Activated CD8-positive, alpha-beta T cell treated with anti-CD3 and anti-CD28 coated beads for 36 hours (primary cell): ENCODE measurements around the gene SP7. TPM values are rescaled to one million over a fixed set of nuclear protein-coding genes. Genes with fewer than 3 reads are reported as not detected.
A peak's percentile ranks its signal among the peaks of the same experiment; 100 is the strongest.

Experiments used
- ATAC-seq: fragments of 200-7000 bp; cut with Tn5 transposase; one replicate; pipeline ENCODE4 v1.10.0; 2021; ENCODE audit warnings: mild to moderate bottlenecking, moderate library complexity
- CTCF ChIA-PET: fragments of 350-600 bp; sonication (Branson Sonifier 250); formaldehyde crosslinking; loops from one replicate; lab custom pipeline; 2021; ENCODE audit warnings: antibody characterized with exemption; lab: Charles Lee
- POLR2A ChIA-PET: fragments of 350-600 bp; sonication (Branson Sonifier 250); formaldehyde crosslinking; loops from one replicate; lab custom pipeline; 2021; ENCODE audit warnings: antibody characterized with exemption; lab: Charles Lee
- DNase-seq: peaks from one replicate; pipeline ENCODE4 v3.0.0-alpha.2; 2020
- H3K27ac Mint-ChIP-seq: one replicate; pipeline ENCODE4 v1.8.0; 2021; ENCODE audit warnings: mild to moderate bottlenecking, mixed read lengths
- H3K27me3 Mint-ChIP-seq: one replicate; pipeline ENCODE4 v1.8.0; 2021; ENCODE audit warnings: mixed read lengths
- H3K36me3 Mint-ChIP-seq: one replicate; pipeline ENCODE4 v1.8.0; 2021; ENCODE audit warnings: low read depth, mixed read lengths
- H3K4me1 Mint-ChIP-seq: one replicate; pipeline ENCODE4 v1.8.0; 2021; ENCODE audit warnings: low read depth, mixed read lengths
- H3K4me3 Mint-ChIP-seq: one replicate; pipeline ENCODE4 v1.8.0; 2021; ENCODE audit warnings: mild to moderate bottlenecking, moderate library complexity, mixed read lengths
- H3K9me3 Mint-ChIP-seq: one replicate; pipeline ENCODE4 v1.8.0; 2021; ENCODE audit warnings: mixed read lengths
- intact Hi-C: fragments of 100-400 bp; cut with micrococcal nuclease; formaldehyde crosslinking; loops from one replicate; pipeline ENCODE4 v1.10.0; 2022
- total RNA-seq, 2 experiments: library from RNA; stranded (reverse); gene quantifications; one replicate each; pipeline ENCODE4 v1.2.3, GENCODE V29; 2021
- TF ChIP-seq, protein P1 (sequence below): fragments of 200-600 bp; IDR thresholded peaks from one replicate; pipeline ENCODE4 v1.8.0; 2022; ENCODE audit warnings: antibody characterized with exemption, mild to moderate bottlenecking

The SP7 gene
- total RNA-seq, 2 experiments from 2014 or later = not detected

DNA sequence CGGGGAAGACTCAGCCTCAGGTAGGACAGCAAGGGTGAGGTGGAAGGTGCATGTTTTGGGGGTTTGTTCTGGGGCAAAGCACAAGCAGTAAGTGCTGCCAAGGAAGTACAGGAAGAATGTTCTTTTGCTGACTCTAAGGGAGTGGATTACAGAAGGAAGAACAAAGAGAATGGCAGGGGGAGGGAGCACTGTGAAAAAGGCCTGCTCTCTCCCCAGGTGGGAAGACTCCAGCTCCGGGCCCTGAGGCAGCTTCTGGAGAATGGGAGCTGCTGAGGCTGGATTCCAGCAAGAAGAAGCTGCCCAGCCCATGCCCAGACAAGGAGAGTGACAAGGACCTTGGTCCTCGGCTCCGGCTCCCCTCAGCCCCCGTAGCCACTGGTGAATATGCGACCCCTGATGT lies 47.8 kb downstream of the SP7 start:
- ChIA-PET POLR2A (interaction anchor here (1.1 kb wide), 1 partner anchor 19 kb away, joined by 3 read pairs; no protein-coding TSS in a partner anchor), CTCF (interaction anchor here (0.6 to 8.1 kb wide), 12 partner anchors 8 to 240 kb away, joined by 3 to 130 read pairs (median 4); partner anchors contain the start of genes AAAS, ESPL1 and MYG1)
- no peak for DNase-seq
- H3K36me3 Mint-ChIP-seq = peaks cover 65% of the 10 kb centered on the region
- no peaks in the 10 kb centered on the region for H3K9me3 Mint-ChIP-seq
- H3K27me3 Mint-ChIP-seq = no peaks in the 10 kb centered on the region
- TF ChIP-seq, protein P1, sequence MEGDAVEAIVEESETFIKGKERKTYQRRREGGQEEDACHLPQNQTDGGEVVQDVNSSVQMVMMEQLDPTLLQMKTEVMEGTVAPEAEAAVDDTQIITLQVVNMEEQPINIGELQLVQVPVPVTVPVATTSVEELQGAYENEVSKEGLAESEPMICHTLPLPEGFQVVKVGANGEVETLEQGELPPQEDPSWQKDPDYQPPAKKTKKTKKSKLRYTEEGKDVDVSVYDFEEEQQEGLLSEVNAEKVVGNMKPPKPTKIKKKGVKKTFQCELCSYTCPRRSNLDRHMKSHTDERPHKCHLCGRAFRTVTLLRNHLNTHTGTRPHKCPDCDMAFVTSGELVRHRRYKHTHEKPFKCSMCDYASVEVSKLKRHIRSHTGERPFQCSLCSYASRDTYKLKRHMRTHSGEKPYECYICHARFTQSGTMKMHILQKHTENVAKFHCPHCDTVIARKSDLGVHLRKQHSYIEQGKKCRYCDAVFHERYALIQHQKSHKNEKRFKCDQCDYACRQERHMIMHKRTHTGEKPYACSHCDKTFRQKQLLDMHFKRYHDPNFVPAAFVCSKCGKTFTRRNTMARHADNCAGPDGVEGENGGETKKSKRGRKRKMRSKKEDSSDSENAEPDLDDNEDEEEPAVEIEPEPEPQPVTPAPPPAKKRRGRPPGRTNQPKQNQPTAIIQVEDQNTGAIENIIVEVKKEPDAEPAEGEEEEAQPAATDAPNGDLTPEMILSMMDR = no peak
- ATAC-seq = no peak
- intact Hi-C loops = loop anchor here (5.0 kb wide), 1 partner anchor 76 kb away; no protein-coding TSS in a partner anchor
- H3K4me1 Mint-ChIP-seq = peaks cover 17% of the 10 kb centered on the region
- no peak overlapping the region for H3K4me3 Mint-ChIP-seq
- H3K27ac Mint-ChIP-seq = no peak overlapping the region

DNA sequence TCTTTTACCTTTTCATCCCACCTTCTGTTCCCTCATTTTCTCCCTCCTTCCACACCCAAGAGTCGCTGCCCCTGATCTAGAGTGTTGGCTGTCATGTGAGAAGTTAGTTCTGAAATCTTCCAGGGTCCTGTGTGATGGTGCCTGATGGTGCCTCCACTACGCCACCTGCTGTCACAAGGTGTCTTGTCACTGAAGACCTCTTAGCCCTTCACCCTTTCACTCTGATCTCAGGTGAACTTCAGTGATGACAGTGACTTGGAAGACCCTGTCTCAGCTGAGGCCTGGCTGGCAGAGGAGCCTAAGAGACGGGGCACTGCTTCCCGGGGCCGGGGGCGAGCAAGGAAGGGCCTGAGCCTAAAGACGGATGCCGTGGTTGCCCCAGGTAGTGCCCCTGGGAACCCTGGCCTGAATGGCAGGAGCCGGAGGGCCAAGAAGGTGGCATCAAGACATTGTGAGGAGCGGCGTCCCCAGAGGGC lies 48.4 kb downstream of the SP7 start:
- Mint-ChIP-seq H3K4me3 (no peak overlapping the region), H3K9me3 (no peaks in the 10 kb centered on the region), H3K27ac (no peak overlapping the region)

DNA sequence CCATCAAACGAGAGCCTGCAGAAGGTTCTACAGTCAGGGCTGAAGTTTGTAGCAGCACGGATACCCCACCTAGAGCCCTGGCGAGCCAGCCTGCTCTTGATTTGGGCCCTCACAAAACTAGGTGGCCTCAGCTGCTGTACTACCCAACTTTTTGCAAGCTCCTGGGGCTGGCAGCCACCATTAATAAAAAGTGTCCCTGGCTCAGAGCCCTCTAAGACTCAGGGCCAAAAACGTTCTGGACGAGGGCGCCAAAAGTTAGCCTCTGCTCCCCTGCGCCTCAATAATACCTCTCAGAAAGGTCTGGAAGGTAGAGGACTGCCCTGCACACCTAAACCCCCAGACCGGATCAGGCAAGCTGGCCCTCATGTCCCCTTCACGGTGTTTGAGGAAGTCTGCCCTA lies 49.7 kb downstream of the SP7 start:
- no peak overlapping the region for H3K27ac Mint-ChIP-seq
- ChIA-PET POLR2A (interaction anchor here (0.8 to 1.5 kb wide), 2 partner anchors 8 to 19 kb away, joined by 3 read pairs; no protein-coding TSS in a partner anchor), CTCF (interaction anchor here (0.7 to 8.1 kb wide), 11 partner anchors 9 to 127 kb away, joined by 3 to 130 read pairs (median 4); partner anchors contain the start of genes ESPL1 and PFDN5)
- H3K4me1 Mint-ChIP-seq = peaks cover 17% of the 10 kb centered on the region
- no peak for ATAC-seq
- H3K27me3 Mint-ChIP-seq = no peaks in the 10 kb centered on the region
- intact Hi-C loops = loop anchor here (5.0 kb wide), 1 partner anchor 74 kb away; no protein-coding TSS in a partner anchor
- TF ChIP-seq, protein P1 = no peak
- peaks cover 65% of the 10 kb centered on the region for H3K36me3 Mint-ChIP-seq
- no peak overlapping the region for H3K4me3 Mint-ChIP-seq
- DNase-seq = no peak
- H3K9me3 Mint-ChIP-seq = no peaks in the 10 kb centered on the region

More for the DNA sequence above, 48.4 kb downstream of the SP7 start:
- intact Hi-C loops = loop anchor here (5.0 kb wide), 1 partner anchor 75 kb away; no protein-coding TSS in a partner anchor
- ChIA-PET CTCF (interaction anchor here (0.6 to 8.1 kb wide), 13 partner anchors 9 to 207 kb away, joined by 3 to 130 read pairs (median 4); partner anchors contain the start of genes ESPL1 and MYG1), POLR2A (interaction anchor here (1.1 to 1.5 kb wide), 2 partner anchors 19 to 20 kb away, joined by 3 read pairs; no protein-coding TSS in a partner anchor)
- TF ChIP-seq, protein P1 = peak; percentile 57
- Mint-ChIP-seq H3K4me1 (peaks cover 17% of the 10 kb centered on the region), H3K36me3 (peaks cover 65% of the 10 kb centered on the region), H3K27me3 (no peaks in the 10 kb centered on the region)
- ATAC-seq (peak; percentile 85), DNase-seq (peak; percentile 80)

DNA sequence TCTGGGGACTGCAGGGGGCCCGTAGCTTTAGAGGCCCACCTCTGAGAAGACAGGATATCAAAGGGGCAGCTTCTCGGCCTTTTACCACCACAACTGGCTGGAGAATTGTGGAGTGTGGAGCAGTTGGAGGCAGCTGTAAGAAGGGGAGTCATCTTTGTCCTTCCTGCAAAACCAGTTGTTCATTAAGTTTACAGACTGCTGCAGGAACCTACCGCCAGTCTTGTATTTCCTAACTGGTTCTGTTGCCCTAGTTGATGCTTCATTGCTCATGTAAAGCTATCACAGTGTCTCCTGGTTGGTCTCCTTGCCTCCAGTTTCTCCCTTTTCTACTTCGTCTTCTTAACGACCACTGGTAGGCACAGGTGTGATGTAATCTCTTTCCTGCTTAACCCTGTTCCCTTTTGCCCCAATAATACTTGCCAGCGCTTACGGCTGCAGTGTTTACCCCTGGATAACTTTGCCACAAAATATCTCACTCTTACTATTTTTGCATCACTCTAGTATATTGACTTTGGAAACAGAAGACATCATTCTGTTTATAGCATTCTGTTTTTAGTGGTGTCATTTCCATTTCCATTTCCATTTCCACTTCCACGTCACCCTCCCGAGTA lies 56.2 kb downstream of the SP7 start:
- ATAC-seq (no peak), DNase-seq (no peak)
- CTCF ChIA-PET = interaction anchor here (1.1 to 3.0 kb wide), 3 partner anchors 12 to 214 kb away, joined by 3 to 13 read pairs (median 5); partner anchors contain the start of gene ESPL1
- no peaks in the 10 kb centered on the region for H3K9me3 Mint-ChIP-seq
- no peak overlapping the region for H3K27ac Mint-ChIP-seq
- no peaks in the 10 kb centered on the region for H3K27me3 Mint-ChIP-seq
- no peaks in the 10 kb centered on the region for H3K4me1 Mint-ChIP-seq
- POLR2A ChIA-PET = interaction anchor here (0.6 to 4.9 kb wide), 6 partner anchors 10 to 996 kb away, joined by 3 to 25 read pairs (median 4); partner anchors contain the start of gene ESPL1
- intact Hi-C loops = no loop called here
- peaks cover 68% of the 10 kb centered on the region for H3K36me3 Mint-ChIP-seq
- H3K4me3 Mint-ChIP-seq = no peak overlapping the region
- TF ChIP-seq, protein P1 = no peak
